Ectodermal cell (in vitro differentiated cells): ENCODE measurements around the gene DEGS1.

Experiments
- H3K27ac ChIP-seq: 2 replicates; pipeline ENCODE4 v1.7.0; 2013; ENCODE audit warnings: mild to moderate bottlenecking, low read depth, low read length; ENCODE audit not compliant: insufficient read depth, poor library complexity, severe bottlenecking
- H3K27me3 ChIP-seq: 2 replicates; pipeline ENCODE4 v1.7.0; 2013; ENCODE audit warnings: mild to moderate bottlenecking, low read length; ENCODE audit not compliant: insufficient read depth, control insufficient read depth, poor library complexity, severe bottlenecking
- H3K36me3 ChIP-seq: one replicate; pipeline ENCODE4 v1.7.0; 2013; ENCODE audit warnings: low read length; ENCODE audit not compliant: control insufficient read depth, insufficient read depth
- H3K4me1 ChIP-seq: one replicate; pipeline ENCODE4 v1.7.0; 2013; ENCODE audit warnings: low read length; ENCODE audit not compliant: control insufficient read depth, insufficient read depth
- H3K4me3 ChIP-seq: 2 replicates; pipeline ENCODE4 v1.7.0; 2013; ENCODE audit warnings: low read depth, low read length, control low read depth; ENCODE audit not compliant: insufficient read depth
- H3K9me3 ChIP-seq: 2 replicates; pipeline ENCODE4 v1.7.0; 2013; ENCODE audit warnings: mild to moderate bottlenecking, low read length, moderate library complexity; ENCODE audit not compliant: control insufficient read depth
- WGBS, 2 experiments: methylation state at CpG; one replicate each; pipeline ENCODE4 v1.1.7; 2013; ENCODE audit warnings: missing lambda C conversion rate in 2 of 2; 5-methylcytosine and 5-hydroxymethylcytosine counted together

Gene DEGS1

GRCh38 chr1:224162768-224163167, 20.3 kb upstream of the DEGS1 start:
- no peaks in the 10 kb centered on the region for H3K27me3 ChIP-seq
- H3K27ac ChIP-seq = no peak overlapping the region
- WGBS, 2 experiments = 92 to 96% methylated on average over 8 of the region's 8 CpGs
- no peak overlapping the region for H3K4me3 ChIP-seq
- H3K4me1 ChIP-seq = no peaks in the 10 kb centered on the region
- H3K9me3 ChIP-seq = no peaks in the 10 kb centered on the region
- peaks cover 8% of the 10 kb centered on the region for H3K36me3 ChIP-seq

DNA sequence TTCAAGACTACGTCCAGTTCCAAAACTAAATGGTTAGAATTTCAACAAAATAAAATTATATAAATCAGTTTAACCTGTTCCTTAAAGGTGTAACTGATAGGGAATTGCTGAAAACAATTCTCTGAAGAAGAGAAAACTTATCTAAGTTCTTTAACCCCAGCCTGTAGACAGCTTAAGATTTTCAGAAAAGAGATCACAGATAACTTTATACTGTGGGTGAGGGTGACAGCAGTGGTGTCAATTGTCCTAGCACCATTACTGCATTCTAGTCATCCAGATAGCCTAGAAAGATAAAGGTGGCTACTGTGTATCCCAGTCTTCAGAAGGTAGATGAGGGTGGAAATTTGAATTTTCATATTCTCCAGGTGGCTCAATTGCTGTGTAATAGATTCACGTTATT, 19.7 kb upstream of the DEGS1 start:
- 90 to 94% methylated on average over 1 of the region's 2 CpGs for WGBS, 2 experiments
- Histone ChIP-seq H3K27me3 (no peaks in the 10 kb centered on the region), H3K4me3 (no peak overlapping the region), H3K36me3 (peaks cover 5% of the 10 kb centered on the region), H3K27ac (no peak overlapping the region), H3K9me3 (no peaks in the 10 kb centered on the region), H3K4me1 (no peaks in the 10 kb centered on the region)

GRCh38 chr1:224168859-224169380, 14.1 kb upstream of the DEGS1 start:
- Histone ChIP-seq H3K27me3 (no peaks in the 10 kb centered on the region), H3K4me3 (no peak overlapping the region), H3K36me3 (no peaks in the 10 kb centered on the region), H3K4me1 (no peaks in the 10 kb centered on the region), H3K27ac (no peak overlapping the region), H3K9me3 (no peaks in the 10 kb centered on the region)
- 92 to 97% methylated on average over 5 of the region's 5 CpGs for WGBS, 2 experiments

DNA sequence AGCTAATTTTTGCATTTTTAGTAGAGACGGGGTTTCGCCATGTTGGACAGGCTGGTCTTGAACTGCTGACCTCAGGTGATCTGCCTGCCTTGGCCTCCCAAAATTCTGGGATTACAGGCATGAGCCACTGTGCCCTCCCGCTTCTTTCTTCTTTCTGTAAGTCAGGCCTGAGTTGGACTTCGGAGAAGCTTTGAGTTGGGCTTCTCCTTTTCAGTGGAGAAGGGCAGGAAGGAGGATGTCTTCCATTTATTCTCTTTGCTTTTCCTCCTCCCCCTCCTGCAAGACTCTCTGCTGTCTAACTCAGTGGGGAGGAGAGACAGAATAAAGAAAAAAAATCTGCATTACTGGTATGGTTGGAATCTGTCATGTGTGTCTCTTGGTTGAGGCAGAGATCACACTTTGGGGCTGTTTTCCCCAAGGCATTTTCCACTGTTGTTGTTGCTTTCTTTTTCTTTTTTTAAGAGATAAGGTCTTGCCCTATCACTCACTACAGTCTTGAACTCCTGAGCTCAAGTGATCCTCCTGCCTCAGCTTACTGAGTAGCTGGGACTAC, 13.2 kb upstream of the DEGS1 start:
- H3K36me3 ChIP-seq = no peaks in the 10 kb centered on the region
- H3K4me1 ChIP-seq = no peaks in the 10 kb centered on the region
- 89 to 94% methylated on average over 4 of the region's 4 CpGs for WGBS, 2 experiments
- no peak overlapping the region for H3K4me3 ChIP-seq
- no peaks in the 10 kb centered on the region for H3K27me3 ChIP-seq
- H3K27ac ChIP-seq = no peak overlapping the region
- no peaks in the 10 kb centered on the region for H3K9me3 ChIP-seq

GRCh38 chr1:224170343-224170742, 12.7 kb upstream of the DEGS1 start:
- no peak overlapping the region for H3K4me3 ChIP-seq

GRCh38 chr1:224170748-224171478, 12.1 kb upstream of the DEGS1 start:
- 84 to 86% methylated on average over 9 of the region's 9 CpGs for whole genome bisulfite sequencing, 2 experiments
- Histone ChIP-seq H3K9me3 (no peaks in the 10 kb centered on the region), H3K36me3 (no peaks in the 10 kb centered on the region), H3K27me3 (no peaks in the 10 kb centered on the region), H3K27ac (no peak overlapping the region), H3K4me1 (no peaks in the 10 kb centered on the region), H3K4me3 (no peak overlapping the region)

More at GRCh38 chr1:224170343-224170742, 12.7 kb upstream of the DEGS1 start:
- Histone ChIP-seq H3K36me3 (no peaks in the 10 kb centered on the region), H3K4me1 (no peaks in the 10 kb centered on the region), H3K27me3 (no peaks in the 10 kb centered on the region), H3K9me3 (no peaks in the 10 kb centered on the region), H3K27ac (no peak overlapping the region)
- WGBS, 2 experiments = 92 to 93% methylated on average over 4 of the region's 4 CpGs

- WGBS, 2 experiments = 91 to 94% methylated on average over 3 of the region's 3 CpGs
- H3K4me3 ChIP-seq = no peak overlapping the region
These were observed 10.8 kb upstream of the DEGS1 start for GRCh38 chr1:224172229-224172628.

GRCh38 chr1:224173523-224173922, 9.5 kb upstream of the DEGS1 start:
- no peak overlapping the region for H3K4me3 ChIP-seq
- 94 to 97% methylated on average over 5 of the region's 5 CpGs for WGBS, 2 experiments
- H3K27me3 ChIP-seq = no peaks in the 10 kb centered on the region
- H3K27ac ChIP-seq = no peak overlapping the region
- no peaks in the 10 kb centered on the region for H3K9me3 ChIP-seq
- no peaks in the 10 kb centered on the region for H3K36me3 ChIP-seq
- H3K4me1 ChIP-seq = no peaks in the 10 kb centered on the region

More at GRCh38 chr1:224172229-224172628, 10.8 kb upstream of the DEGS1 start:
- Histone ChIP-seq H3K27ac (no peak overlapping the region), H3K9me3 (no peaks in the 10 kb centered on the region), H3K27me3 (no peaks in the 10 kb centered on the region), H3K36me3 (no peaks in the 10 kb centered on the region), H3K4me1 (no peaks in the 10 kb centered on the region)

GRCh38 chr1:224175617-224176016, 7.4 kb upstream of the DEGS1 start:
- Histone ChIP-seq H3K4me1 (no peaks in the 10 kb centered on the region), H3K4me3 (no peak overlapping the region)
- 11 to 15% methylated on average over 21 of the region's 21 CpGs for WGBS, 2 experiments

GRCh38 chr1:224177356-224177999, 5.6 kb upstream of the DEGS1 start:
- Histone ChIP-seq H3K4me1 (peaks cover 3% of the 10 kb centered on the region), H3K4me3 (no peak overlapping the region), H3K36me3 (no peaks in the 10 kb centered on the region), H3K27me3 (no peaks in the 10 kb centered on the region), H3K27ac (no peak overlapping the region), H3K9me3 (no peaks in the 10 kb centered on the region)
- WGBS, 2 experiments = 92 to 95% methylated on average over 9 of the region's 9 CpGs

More at GRCh38 chr1:224175617-224176016, 7.4 kb upstream of the DEGS1 start:
- no peaks in the 10 kb centered on the region for H3K36me3 ChIP-seq
- no peaks in the 10 kb centered on the region for H3K27me3 ChIP-seq
- H3K9me3 ChIP-seq = no peaks in the 10 kb centered on the region
- H3K27ac ChIP-seq = no peak overlapping the region
